GM12878 (cell line): ENCODE measurements around the gene ENOX1. TPM values are rescaled to one million over a fixed set of nuclear protein-coding genes. Genes with fewer than 3 reads are reported as not detected.

Source experiments
- ATAC-seq: fragments of 200-7000 bp; cut with Tn5 transposase; 3 replicates; pipeline ENCODE4 v1.9.1; 2020; ENCODE audit warnings: mild to moderate bottlenecking, moderate library complexity
- BruUV-seq: library from RNA; stranded (reverse); fragments of 400-500 nt; replicated peaks from 2 replicates; lab custom pipeline; 2021; lab: Mats Ljungman, UMichigan
- CTCF ChIA-PET: fragments of 300-600 bp; sonication (Branson Sonifier 250); formaldehyde crosslinking; extraction: SDS; loops from one replicate; lab custom pipeline; 2021; ENCODE audit warnings: inconsistent platforms; lab: Yijun Ruan, JAX
- POLR2A ChIA-PET: fragments of 350-600 bp; formaldehyde crosslinking; extraction: SDS; loops from one replicate; lab custom pipeline; 2021; ENCODE audit warnings: inconsistent platforms; lab: Charles Lee
- RAD21 ChIA-PET: fragments of 300-600 bp; sonication (Branson Sonifier 250); formaldehyde crosslinking; loops from one replicate; lab custom pipeline; 2023; ENCODE audit warnings: antibody characterized with exemption; ENCODE audit not compliant: unreplicated experiment; lab: Charles Lee
- SMC1A ChIA-PET: fragments of 300-600 bp; sonication (Branson Sonifier 250); formaldehyde crosslinking; loops from one replicate; lab custom pipeline; 2023; ENCODE audit not compliant: unreplicated experiment, uncharacterized antibody; lab: Charles Lee
- DNase-seq: peaks from one replicate; pipeline ENCODE4 v3.0.0-alpha.2; 2011; ENCODE audit warnings: low read depth, low spot score
- FAIRE-seq: peaks from 3 replicates; lab custom pipeline; 2011; peaks lifted over from hg19 to GRCh38; lab: Jason Lieb, UNC
- H2AFZ ChIP-seq: 2 replicates; pipeline ENCODE4 v1.6.0; 2011; ENCODE audit warnings: low read depth, low read length, control low read depth; ENCODE audit not compliant: control insufficient read depth
- H3K27ac ChIP-seq: 2 replicates; pipeline ENCODE4 v1.5.1; 2011; ENCODE audit warnings: control low read depth; ENCODE audit not compliant: control insufficient read depth, insufficient read depth
- H3K27me3 ChIP-seq, 2 experiments: replicated peaks in 1 of 2; 2 replicates each; pipeline versions ENCODE4 v1.6.0 to v1.6.1; 2011; ENCODE audit warnings: low read length in 1 of 2; ENCODE audit not compliant: control insufficient read depth in 2 of 2, insufficient read depth in 2 of 2
- H3K36me3 ChIP-seq, 2 experiments: 2 replicates each; pipeline ENCODE4 v1.5.1; 2011; ENCODE audit warnings: low read length in 1 of 2; ENCODE audit not compliant: control insufficient read depth in 2 of 2, insufficient read depth in 2 of 2
- H3K4me1 ChIP-seq: 2 replicates; pipeline ENCODE4 v1.6.1; 2011; ENCODE audit warnings: mild to moderate bottlenecking, low read length, moderate library complexity, mixed read lengths; ENCODE audit not compliant: control insufficient read depth, insufficient read depth
- H3K4me2 ChIP-seq: 2 replicates; pipeline ENCODE4 v1.6.0; 2011; ENCODE audit warnings: control low read depth; ENCODE audit not compliant: control insufficient read depth, insufficient read depth
- H3K4me3 ChIP-seq: fragments of 200-600 bp; sonication (generic); 2 replicates; pipeline ENCODE4 v1.5.1; 2016
- H3K79me2 ChIP-seq: 2 replicates; pipeline ENCODE4 v1.6.0; 2011; ENCODE audit warnings: low read length; ENCODE audit not compliant: control insufficient read depth, insufficient read depth
- H3K9ac ChIP-seq: 2 replicates; pipeline ENCODE4 v1.8.0; 2011; ENCODE audit warnings: low read length, control low read depth, mixed read lengths; ENCODE audit not compliant: control insufficient read depth, insufficient read depth
- H3K9me3 ChIP-seq: replicated peaks from 3 replicates; pipeline ENCODE4 v1.5.1; 2011; ENCODE audit warnings: mild to moderate bottlenecking, low read length; ENCODE audit not compliant: control insufficient read depth, insufficient read depth
- H4K20me1 ChIP-seq: 2 replicates; pipeline ENCODE4 v1.6.0; 2011; ENCODE audit not compliant: control insufficient read depth, insufficient read depth
- BHLHE40 ChIP-seq, 2 experiments: fragments of 450-650 bp in 1 of 2; IDR thresholded peaks; 2 replicates each; pipeline ENCODE4 v1.6.1; 2011 to 2017; ENCODE audit warnings: low read depth in 2 of 2, borderline replicate concordance in 1 of 2, improper control_type of control experiment in 1 of 2, low read length in 1 of 2, mild to moderate bottlenecking in 1 of 2
- CEBPB ChIP-seq, 2 experiments: fragments of 150-350 bp in 1 of 2; IDR thresholded peaks; 2 replicates each; pipeline ENCODE4 v1.6.1; 2012 to 2014; ENCODE audit warnings: low read depth in 2 of 2, low read length in 2 of 2, borderline replicate concordance in 1 of 2, inconsistent platforms in 1 of 2
- DPF2 ChIP-seq: fragments of 450-650 bp; IDR thresholded peaks from 2 replicates; pipeline ENCODE4 v1.6.1; 2017; ENCODE audit warnings: mild to moderate bottlenecking
- E2F4 ChIP-seq: IDR thresholded peaks from 2 replicates; pipeline ENCODE4 v1.6.1; 2012; ENCODE audit warnings: low read depth, low read length, improper control_type of control experiment
- KDM1A ChIP-seq: fragments of 200-600 bp; sonication (generic); IDR thresholded peaks from 2 replicates; pipeline ENCODE4 v1.6.1; 2016; ENCODE audit warnings: borderline replicate concordance
- MTA3 ChIP-seq: IDR thresholded peaks from 2 replicates; pipeline ENCODE4 v1.6.1; 2012; ENCODE audit warnings: low read length, inconsistent platforms, borderline replicate concordance
- RBBP5 ChIP-seq: fragments of 200-600 bp; sonication (generic); conservative IDR thresholded peaks from 2 replicates; pipeline ENCODE4 v1.6.1; 2016
- SIN3A ChIP-seq: IDR thresholded peaks from 2 replicates; pipeline ENCODE4 v1.6.1; 2012; ENCODE audit warnings: low read depth, low read length, improper control_type of control experiment
- SMC3 ChIP-seq: IDR thresholded peaks from 2 replicates; pipeline ENCODE4 v1.6.1; 2011; ENCODE audit warnings: low read length, improper control_type of control experiment, borderline replicate concordance
- SP1 ChIP-seq: IDR thresholded peaks from one replicate; pipeline ENCODE4 v1.6.1; 2011; ENCODE audit warnings: low read depth, low read length
- ZBTB4 ChIP-seq: fragments of 450-650 bp; formaldehyde crosslinking; IDR thresholded peaks from 2 replicates; pipeline ENCODE4 v1.4.0; 2022; ENCODE audit warnings: mild to moderate bottlenecking, moderate library complexity
- ZNF217 ChIP-seq: fragments of 450-650 bp; IDR thresholded peaks from 2 replicates; pipeline ENCODE4 v1.6.1; 2017; ENCODE audit warnings: antibody characterized with exemption, mild to moderate bottlenecking
- WGBS: methylation state at CpG from one replicate; pipeline ENCODE4 v1.1.6; 2016; ENCODE audit warnings: low lambda C conversion rate; ENCODE audit not compliant: insufficient replicate concordance, insufficient coverage; ENCODE audit errors: missing lambda C conversion rate; 5-methylcytosine and 5-hydroxymethylcytosine counted together
- in situ Hi-C: fragments of 300-500 bp; cut with MboI; formaldehyde crosslinking; loops from 9 replicates; pipeline ENCODE4 v1.14.3; 2018; ENCODE audit warnings: mixed read lengths
- intact Hi-C: fragments of 100-400 bp; cut with micrococcal nuclease; formaldehyde crosslinking; loops from one replicate; pipeline ENCODE4 v1.14.2; 2022; ENCODE audit not compliant: unreplicated experiment
- polyA plus RNA-seq, 11 experiments: library from polyadenylated mRNA; depleted of rRNA in 4 of 11; unstranded in 6 of 11; stranded (reverse) in 5 of 11; fragments of >200 nt; fragmentation: Nextera tagmentation in 4 of 11; fragmentation: Illumina TruSeq in 1 of 11; extraction: Ambion mirVana in 4 of 11; extraction: Trizol in 1 of 11; gene quantifications; 1 replicate in 1 of 11; 2 replicates in 10 of 11; pipeline versions ENCODE4 v1.2.1 to v1.2.3, GENCODE V29; 2011 to 2016; ENCODE audit warnings: inconsistent platforms in 2 of 11, missing spikeins in 2 of 11, low read depth in 1 of 11
- total RNA-seq, 4 experiments: library from RNA; depleted of rRNA in 3 of 4; stranded (reverse); fragments of >200 nt in 3 of 4; fragmentation: Illumina TruSeq in 1 of 4; extraction: Trizol in 1 of 4; gene quantifications; 2 replicates each; pipeline versions ENCODE4 v1.2.1 to v1.2.3, GENCODE V29; 2013 to 2021

The ENOX1 gene
- total and polyA plus RNA-seq, 10 of the 15 experiments (the other 5 are each of a cell fraction or from before 2014, with no cell fraction given): 0.11 to 0.26 (median 0.15) TPM

- no peak for TF ChIP-seq SIN3A
- no peak for TF ChIP-seq BHLHE40 (IDR thresholded peaks at IDR 0.05; ENCODE audit: borderline replicate concordance in 1 of 2, low read depth in 2 of 2, low read length in 1 of 2)
- no peak for TF ChIP-seq RBBP5
- TF ChIP-seq, all 136 proteins: peak for 0
Observed at GRCh38 chr13:43529796-43530195, 257.0 kb downstream of the ENOX1 start (continued).

GRCh38 chr13:43528992-43529391 lies 257.8 kb downstream of the ENOX1 start:
- no peak overlapping the region for H2AFZ ChIP-seq
- no peak overlapping the region for H3K4me3 ChIP-seq
- H3K9me3 ChIP-seq: no peaks in the 10 kb centered on the region
- no peaks in the 10 kb centered on the region for H3K79me2 ChIP-seq
- H3K27me3 ChIP-seq: no peaks in the 10 kb centered on the region
- RAD21 ChIA-PET: no interaction called here
- no peaks in the 10 kb centered on the region for H3K36me3 ChIP-seq
- intact Hi-C loops (no loop called here), in situ Hi-C loops (no loop called here)
- POLR2A ChIA-PET: no interaction called here
- SMC1A ChIA-PET: no interaction called here
- WGBS: 39% methylated on average over 6 of the region's 6 CpGs
- ATAC-seq: peak; percentile 69
- TF ChIP-seq DPF2 (no peak), E2F4 (no peak), SP1 (no peak), SMC3 (no peak), CEBPB (IDR thresholded peaks at IDR 0.05; ENCODE audit: borderline replicate concordance in 1 of 2, low read depth in 2 of 2, low read length in 2 of 2) (no peak), ZNF217 (no peak), MTA3 (no peak), KDM1A (no peak), ZBTB4 (no peak)
- no peak for FAIRE-seq
- no peaks in the 10 kb centered on the region for H3K4me1 ChIP-seq
- no peak overlapping the region for H3K4me2 ChIP-seq
- no TSS peak for BruUV-seq
- no peaks in the 10 kb centered on the region for H4K20me1 ChIP-seq
- DNase-seq: no peak
- CTCF ChIA-PET: no interaction called here
- no peak overlapping the region for H3K27ac ChIP-seq
- no peak overlapping the region for H3K9ac ChIP-seq
